Measurements from ENCODE around the gene C19orf44. TPM values are rescaled to one million over a fixed set of nuclear protein-coding genes. Genes with fewer than 3 reads are reported as not detected.

Gene C19orf44
- polyA plus RNA-seq, 1 donor (not counting 4 experiments of a cell fraction or from before 2014, with no cell fraction given): 2.7 TPM

- Histone ChIP-seq H3K9ac (ENCODE audit: control insufficient read depth, extremely low read depth, insufficient read depth, low read length) (no peak overlapping the region), H2AFZ (ENCODE audit: control insufficient read depth, low read length) (no peak overlapping the region), H3K27me3 (ENCODE audit: control insufficient read depth, extremely low read depth, insufficient read depth, low read length) (no peaks in the 10 kb centered on the region), H3K4me1 (ENCODE audit: control insufficient read depth, extremely low read depth, insufficient read depth, low read length) (peaks cover 42% of the 10 kb centered on the region), H3K27ac (ENCODE audit: control insufficient read depth, insufficient read depth, low read length) (no peak overlapping the region), H3K9me3 (ENCODE audit: control insufficient read depth, low read depth, low read length) (no peaks in the 10 kb centered on the region), H4K20me1 (ENCODE audit: control insufficient read depth, extremely low read depth, insufficient read depth, low read length) (peaks cover 30% of the 10 kb centered on the region), H3K4me2 (ENCODE audit: control insufficient read depth, extremely low read depth, insufficient read depth, low read depth, low read length) (no peak overlapping the region), H3K9me1 (ENCODE audit: control insufficient read depth, extremely low read depth, insufficient read depth, low read length) (peaks cover 19% of the 10 kb centered on the region), H3K36me3 (ENCODE audit: control insufficient read depth in 2 of 2, extremely low read depth in 1 of 2, insufficient read depth in 2 of 2, low read length in 2 of 2) (no peaks in the 10 kb centered on the region), H3K79me2 (ENCODE audit: control insufficient read depth, insufficient read depth, low read length) (peaks cover 92% of the 10 kb centered on the region), H3K4me3 (ENCODE audit: control insufficient read depth in 2 of 3, extremely low read depth in 1 of 3, insufficient read depth in 2 of 3, low read depth in 1 of 3, low read length in 3 of 3) (no peak overlapping the region)
- FAIRE-seq (no peak), DNase-seq (ENCODE audit: low read depth, low spot score) (no peak)
- no peak for TF ChIP-seq CTCF (optimal IDR thresholded peaks at IDR 0.05 in 1 of 3, IDR thresholded peaks at IDR 0.05 in 1 of 3, conservative IDR thresholded peaks at IDR 0.05 in 1 of 3; ENCODE audit: extremely low read depth in 1 of 3, insufficient read depth in 2 of 3, low read length in 3 of 3)
- no peak for TF ChIP-seq EZH2 (IDR thresholded peaks at IDR 0.05; ENCODE audit: low read length)
- dilution Hi-C loops (cut with MboI; ENCODE audit: extremely low pct_ligation_motif_present, low sequenced_read_pairs): no loop called here
Observed at GRCh38 chr19:16459680-16460079, 36.5 kb upstream of the C19orf44 start.

GRCh38 chr19:16460454-16460853, 35.7 kb upstream of the C19orf44 start:
- Histone ChIP-seq H3K9me1 (ENCODE audit: control insufficient read depth, extremely low read depth, insufficient read depth, low read length) (peaks cover 19% of the 10 kb centered on the region), H3K79me2 (ENCODE audit: control insufficient read depth, insufficient read depth, low read length) (peaks cover 94% of the 10 kb centered on the region), H4K20me1 (ENCODE audit: control insufficient read depth, extremely low read depth, insufficient read depth, low read length) (peaks cover 30% of the 10 kb centered on the region), H3K27me3 (ENCODE audit: control insufficient read depth, extremely low read depth, insufficient read depth, low read length) (no peaks in the 10 kb centered on the region), H3K9ac (ENCODE audit: control insufficient read depth, extremely low read depth, insufficient read depth, low read length) (no peak overlapping the region), H3K9me3 (ENCODE audit: control insufficient read depth, low read depth, low read length) (no peaks in the 10 kb centered on the region), H3K4me2 (ENCODE audit: control insufficient read depth, extremely low read depth, insufficient read depth, low read depth, low read length) (no peak overlapping the region), H3K4me1 (ENCODE audit: control insufficient read depth, extremely low read depth, insufficient read depth, low read length) (peaks cover 42% of the 10 kb centered on the region), H3K36me3 (ENCODE audit: control insufficient read depth in 2 of 2, extremely low read depth in 1 of 2, insufficient read depth in 2 of 2, low read length in 2 of 2) (no peaks in the 10 kb centered on the region), H3K27ac (ENCODE audit: control insufficient read depth, insufficient read depth, low read length) (no peak overlapping the region), H2AFZ (ENCODE audit: control insufficient read depth, low read length) (no peak overlapping the region), H3K4me3 (ENCODE audit: control insufficient read depth in 2 of 3, extremely low read depth in 1 of 3, insufficient read depth in 2 of 3, low read depth in 1 of 3, low read length in 3 of 3) (no peak overlapping the region)
- DNase-seq (ENCODE audit: low read depth, low spot score) (no peak), FAIRE-seq (no peak)
- TF ChIP-seq EZH2 (IDR thresholded peaks at IDR 0.05; ENCODE audit: low read length): no peak
- TF ChIP-seq CTCF (optimal IDR thresholded peaks at IDR 0.05 in 1 of 3, IDR thresholded peaks at IDR 0.05 in 1 of 3, conservative IDR thresholded peaks at IDR 0.05 in 1 of 3; ENCODE audit: extremely low read depth in 1 of 3, insufficient read depth in 2 of 3, low read length in 3 of 3): no peak
- dilution Hi-C loops (cut with MboI; ENCODE audit: extremely low pct_ligation_motif_present, low sequenced_read_pairs): no loop called here
